Left kidney (tissue), 2 donors: Measurements from ENCODE around the gene PTAFR. TPM values are rescaled to one million over a fixed set of nuclear protein-coding genes. Genes with fewer than 3 reads are reported as not detected.

Experiments used
- DNase-seq: peaks from one replicate; pipeline ENCODE4 v3.0.0-alpha.2; 2013
- polyA plus RNA-seq: library from polyadenylated mRNA; unstranded; fragments of 120-200 nt; gene quantifications from one replicate; pipeline ENCODE4 v1.2.1, GENCODE V29; 2013; ENCODE audit not compliant: insufficient read length

The PTAFR gene
- polyA plus RNA-seq, 1 donor, result 1.9 TPM

GRCh38 chr1:28118640-28119307 lies 57.7 kb downstream of the PTAFR start:
- DNase-seq, result no peak

GRCh38 chr1:28115267-28115666 lies 61.2 kb downstream of the PTAFR start:
- no peak for DNase-seq

GRCh38 chr1:28114844-28115243 lies 61.6 kb downstream of the PTAFR start:
- no peak for DNase-seq

- DNase-seq, result no peak
These were observed 63.3 kb downstream of the PTAFR start for GRCh38 chr1:28113242-28113572.

GRCh38 chr1:28112388-28113241 lies 63.9 kb downstream of the PTAFR start:
- DNase-seq, result no peak

- DNase-seq, result no peak
These were observed 65.3 kb downstream of the PTAFR start for GRCh38 chr1:28111157-28111556.

GRCh38 chr1:28110555-28110954 lies 65.9 kb downstream of the PTAFR start:
- no peak for DNase-seq

- no peak for DNase-seq
These were observed 66.9 kb downstream of the PTAFR start for GRCh38 chr1:28109639-28110038.

- no peak for DNase-seq
These were observed 68.5 kb downstream of the PTAFR start for GRCh38 chr1:28108001-28108400.

- DNase-seq, result no peak
These were observed 71.5 kb downstream of the PTAFR start for GRCh38 chr1:28104866-28105467.

- DNase-seq, result no peak
These were observed 74.3 kb downstream of the PTAFR start for GRCh38 chr1:28102189-28102588.

- DNase-seq, result no peak
These were observed 77.3 kb downstream of the PTAFR start for GRCh38 chr1:28099050-28099769.

Other genes starting within 250 kb of the PTAFR start
- gene SMPDL3B, start 241.7 kb downstream of the PTAFR start, polyA plus RNA-seq, result 12.8 TPM
- 7.8 TPM for gene XKR8, start 216.7 kb downstream of the PTAFR start, polyA plus RNA-seq
- 64.1 TPM for gene EYA3, start 88.1 kb downstream of the PTAFR start, polyA plus RNA-seq
- gene DNAJC8, start 56.3 kb upstream of the PTAFR start, polyA plus RNA-seq, result 168 TPM
- 256 TPM for gene ATP5IF1, start 59.4 kb upstream of the PTAFR start, polyA plus RNA-seq
- 18.1 TPM for gene SESN2, start 82.8 kb upstream of the PTAFR start, polyA plus RNA-seq
- gene MED18, start 152.3 kb upstream of the PTAFR start, polyA plus RNA-seq, result 22.1 TPM
- gene PHACTR4, start 193.1 kb upstream of the PTAFR start, polyA plus RNA-seq, result 105 TPM